OCI-LY1 (cell line): ENCODE measurements around the gene LAYN.

Source experiments
- H2AFZ ChIP-seq: fragments of 200-600 bp; sonication (generic), shearing (Covaris generic); 2 replicates; pipeline ENCODE4 v1.6.0; 2014; ENCODE audit warnings: antibody characterized with exemption, mild to moderate bottlenecking, low read length
- H3F3A ChIP-seq: fragments of 200-600 bp; sonication (generic), shearing (Covaris generic); 2 replicates; pipeline ENCODE4 v1.6.0; 2014; ENCODE audit warnings: mild to moderate bottlenecking, antibody characterized with exemption, low read length, moderate library complexity; ENCODE audit not compliant: insufficient read depth
- H3K27ac ChIP-seq: fragments of 200-600 bp; sonication (generic); 2 replicates; pipeline ENCODE4 v1.5.1; 2014; ENCODE audit warnings: low read length, mixed run types, mild to moderate bottlenecking, low read depth; ENCODE audit not compliant: poor library complexity, severe bottlenecking
- H3K27me3 ChIP-seq: fragments of 200-600 bp; sonication (generic); 2 replicates; pipeline ENCODE4 v1.6.0; 2014; ENCODE audit warnings: antibody characterized with exemption, mild to moderate bottlenecking, low read length, moderate library complexity; ENCODE audit not compliant: insufficient read depth
- H3K36me3 ChIP-seq: fragments of 200-600 bp; sonication (generic); 2 replicates; pipeline ENCODE4 v1.6.1; 2014; ENCODE audit warnings: mild to moderate bottlenecking, antibody characterized with exemption, low read length, moderate library complexity, mixed read lengths; ENCODE audit not compliant: insufficient read depth
- H3K4me1 ChIP-seq: fragments of 200-600 bp; sonication (generic); 2 replicates; pipeline ENCODE4 v1.5.1; 2014; ENCODE audit warnings: mild to moderate bottlenecking, low read length, moderate library complexity; ENCODE audit not compliant: insufficient read depth, severe bottlenecking
- H3K4me2 ChIP-seq: fragments of 200-600 bp; sonication (generic), shearing (Covaris generic); 2 replicates; pipeline ENCODE4 v1.6.1; 2014; ENCODE audit warnings: low read length
- H3K4me3 ChIP-seq: fragments of 200-600 bp; sonication (generic); 2 replicates; pipeline ENCODE4 v1.5.1; 2014; ENCODE audit warnings: low read length, low read depth, mild to moderate bottlenecking, mixed read lengths; ENCODE audit not compliant: poor library complexity, severe bottlenecking
- H3K79me2 ChIP-seq: fragments of 200-600 bp; shearing (Covaris generic); 2 replicates; pipeline ENCODE4 v1.6.1; 2016; ENCODE audit warnings: mixed run types, low read length, mixed read lengths; ENCODE audit not compliant: insufficient read depth
- H3K9ac ChIP-seq: fragments of 200-600 bp; sonication (generic), shearing (Covaris generic); 2 replicates; pipeline ENCODE4 v1.6.1; 2014; ENCODE audit warnings: mild to moderate bottlenecking, low read length, mixed read lengths
- H3K9me2 ChIP-seq: fragments of 200-600 bp; sonication (generic), shearing (Covaris generic); 2 replicates; pipeline ENCODE4 v1.6.1; 2014; ENCODE audit warnings: low read depth, mild to moderate bottlenecking, low read length, mixed read lengths
- H3K9me3 ChIP-seq: fragments of 200-600 bp; shearing (Covaris generic); 2 replicates; pipeline ENCODE4 v1.6.1; 2014; ENCODE audit warnings: low read length, mixed read lengths
- H4K20me1 ChIP-seq: fragments of 200-600 bp; sonication (generic), shearing (Covaris generic); 2 replicates; pipeline ENCODE4 v1.6.0; 2016; ENCODE audit warnings: mild to moderate bottlenecking, low read length; ENCODE audit not compliant: insufficient read depth
- EZH2 ChIP-seq: fragments of 200-600 bp; sonication (generic), shearing (Covaris generic); IDR thresholded peaks from 2 replicates; pipeline ENCODE4 v1.8.0; 2017; ENCODE audit warnings: borderline replicate concordance, mixed run types, mild to moderate bottlenecking, antibody characterized with exemption, low read length, moderate library complexity, mixed read lengths
- TF ChIP-seq, protein P1 (sequence below): fragments of 200-600 bp; sonication (generic), shearing (Covaris generic); IDR thresholded peaks from 2 replicates; pipeline ENCODE4 v1.5.1; 2017; ENCODE audit warnings: mild to moderate bottlenecking, antibody characterized with exemption, low read length, moderate library complexity, mixed read lengths

LAYN gene

GRCh38 chr11:111549869-111550203 is 9.3 kb downstream of the LAYN start:
- no peaks in the 10 kb centered on the region for H3K36me3 ChIP-seq
- H4K20me1 ChIP-seq, result no peaks in the 10 kb centered on the region
- H3K4me2 ChIP-seq, result no peak overlapping the region
- H3K9me3 ChIP-seq, result no peaks in the 10 kb centered on the region
- H3K27ac ChIP-seq, result no peak overlapping the region
- H3K4me1 ChIP-seq, result no peaks in the 10 kb centered on the region
- TF ChIP-seq EZH2, result no peak
- TF ChIP-seq, protein P1, sequence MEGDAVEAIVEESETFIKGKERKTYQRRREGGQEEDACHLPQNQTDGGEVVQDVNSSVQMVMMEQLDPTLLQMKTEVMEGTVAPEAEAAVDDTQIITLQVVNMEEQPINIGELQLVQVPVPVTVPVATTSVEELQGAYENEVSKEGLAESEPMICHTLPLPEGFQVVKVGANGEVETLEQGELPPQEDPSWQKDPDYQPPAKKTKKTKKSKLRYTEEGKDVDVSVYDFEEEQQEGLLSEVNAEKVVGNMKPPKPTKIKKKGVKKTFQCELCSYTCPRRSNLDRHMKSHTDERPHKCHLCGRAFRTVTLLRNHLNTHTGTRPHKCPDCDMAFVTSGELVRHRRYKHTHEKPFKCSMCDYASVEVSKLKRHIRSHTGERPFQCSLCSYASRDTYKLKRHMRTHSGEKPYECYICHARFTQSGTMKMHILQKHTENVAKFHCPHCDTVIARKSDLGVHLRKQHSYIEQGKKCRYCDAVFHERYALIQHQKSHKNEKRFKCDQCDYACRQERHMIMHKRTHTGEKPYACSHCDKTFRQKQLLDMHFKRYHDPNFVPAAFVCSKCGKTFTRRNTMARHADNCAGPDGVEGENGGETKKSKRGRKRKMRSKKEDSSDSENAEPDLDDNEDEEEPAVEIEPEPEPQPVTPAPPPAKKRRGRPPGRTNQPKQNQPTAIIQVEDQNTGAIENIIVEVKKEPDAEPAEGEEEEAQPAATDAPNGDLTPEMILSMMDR, result no peak
- H3K27me3 ChIP-seq, result peaks cover 8% of the 10 kb centered on the region
- no peak overlapping the region for H3K4me3 ChIP-seq
- no peaks in the 10 kb centered on the region for H3K79me2 ChIP-seq
- no peaks in the 10 kb centered on the region for H3K9me2 ChIP-seq
- H3K9ac ChIP-seq, result no peak overlapping the region
- no peaks in the 10 kb centered on the region for H3F3A ChIP-seq
- H2AFZ ChIP-seq, result no peak overlapping the region

- no peaks in the 10 kb centered on the region for H3K9me3 ChIP-seq
These were observed 9.7 kb downstream of the LAYN start for GRCh38 chr11:111550258-111550657.

GRCh38 chr11:111554532-111554931 is 14.0 kb downstream of the LAYN start:
- H3K36me3 ChIP-seq, result no peaks in the 10 kb centered on the region
- no peak overlapping the region for H2AFZ ChIP-seq
- H3K79me2 ChIP-seq, result no peaks in the 10 kb centered on the region
- no peak overlapping the region for H3K27ac ChIP-seq
- H3K9me3 ChIP-seq, result no peaks in the 10 kb centered on the region
- H3F3A ChIP-seq, result no peaks in the 10 kb centered on the region
- H3K27me3 ChIP-seq, result 0 out of 2 replicates have a peak, but pooled peaks cover 8% of the 10 kb centered on the region
- no peaks in the 10 kb centered on the region for H4K20me1 ChIP-seq
- no peak overlapping the region for H3K4me3 ChIP-seq
- no peaks in the 10 kb centered on the region for H3K9me2 ChIP-seq
- H3K4me1 ChIP-seq, result no peaks in the 10 kb centered on the region
- no peak overlapping the region for H3K9ac ChIP-seq
- no peak for TF ChIP-seq EZH2
- TF ChIP-seq, protein P1, result no peak
- H3K4me2 ChIP-seq, result no peak overlapping the region

More at GRCh38 chr11:111550258-111550657, 9.7 kb downstream of the LAYN start:
- H4K20me1 ChIP-seq, result no peaks in the 10 kb centered on the region
- no peaks in the 10 kb centered on the region for H3K4me1 ChIP-seq
- no peak overlapping the region for H2AFZ ChIP-seq
- no peaks in the 10 kb centered on the region for H3K79me2 ChIP-seq
- no peaks in the 10 kb centered on the region for H3K36me3 ChIP-seq
- H3K9ac ChIP-seq, result no peak overlapping the region
- TF ChIP-seq EZH2, result no peak
- TF ChIP-seq, protein P1, result no peak
- no peak overlapping the region for H3K27ac ChIP-seq
- H3K4me3 ChIP-seq, result no peak overlapping the region
- H3K4me2 ChIP-seq, result no peak overlapping the region
- H3K9me2 ChIP-seq, result no peaks in the 10 kb centered on the region
- no peaks in the 10 kb centered on the region for H3F3A ChIP-seq
- peaks cover 8% of the 10 kb centered on the region for H3K27me3 ChIP-seq
